Astrocyte of the spinal cord (primary cell): Measurements from ENCODE around the gene KANSL1L.

ENCODE experiments used
- DNase-seq: peaks from one replicate; pipeline ENCODE4 v3.0.0; 2011; ENCODE audit warnings: low read depth, low spot score
- H3K4me3 ChIP-seq: 2 replicates; pipeline ENCODE4 v1.5.1; 2011; ENCODE audit warnings: low read depth, mild to moderate bottlenecking, low read length, moderate library complexity
- in situ Hi-C: cut with HindIII; loops from 2 replicates; pipeline ENCODE4 v1.10.0; 2017; ENCODE audit warnings: low sequenced_read_pairs
- TF ChIP-seq, protein P1 (sequence below): IDR thresholded peaks from 2 replicates; pipeline ENCODE4 v1.5.1; 2012; ENCODE audit warnings: low read depth, mild to moderate bottlenecking, low read length, inconsistent platforms

Gene KANSL1L

GRCh38 chr2:210050885-210051284 is 120.3 kb downstream of the KANSL1L start:
- no peak overlapping the region for H3K4me3 ChIP-seq
- in situ Hi-C loops: no loop called here
- TF ChIP-seq, protein P1, sequence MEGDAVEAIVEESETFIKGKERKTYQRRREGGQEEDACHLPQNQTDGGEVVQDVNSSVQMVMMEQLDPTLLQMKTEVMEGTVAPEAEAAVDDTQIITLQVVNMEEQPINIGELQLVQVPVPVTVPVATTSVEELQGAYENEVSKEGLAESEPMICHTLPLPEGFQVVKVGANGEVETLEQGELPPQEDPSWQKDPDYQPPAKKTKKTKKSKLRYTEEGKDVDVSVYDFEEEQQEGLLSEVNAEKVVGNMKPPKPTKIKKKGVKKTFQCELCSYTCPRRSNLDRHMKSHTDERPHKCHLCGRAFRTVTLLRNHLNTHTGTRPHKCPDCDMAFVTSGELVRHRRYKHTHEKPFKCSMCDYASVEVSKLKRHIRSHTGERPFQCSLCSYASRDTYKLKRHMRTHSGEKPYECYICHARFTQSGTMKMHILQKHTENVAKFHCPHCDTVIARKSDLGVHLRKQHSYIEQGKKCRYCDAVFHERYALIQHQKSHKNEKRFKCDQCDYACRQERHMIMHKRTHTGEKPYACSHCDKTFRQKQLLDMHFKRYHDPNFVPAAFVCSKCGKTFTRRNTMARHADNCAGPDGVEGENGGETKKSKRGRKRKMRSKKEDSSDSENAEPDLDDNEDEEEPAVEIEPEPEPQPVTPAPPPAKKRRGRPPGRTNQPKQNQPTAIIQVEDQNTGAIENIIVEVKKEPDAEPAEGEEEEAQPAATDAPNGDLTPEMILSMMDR: no peak
- DNase-seq: no peak

GRCh38 chr2:210049831-210050230 is 121.4 kb downstream of the KANSL1L start:
- H3K4me3 ChIP-seq: no peak overlapping the region
- in situ Hi-C loops: no loop called here
- TF ChIP-seq, protein P1: no peak
- no peak for DNase-seq

DNA sequence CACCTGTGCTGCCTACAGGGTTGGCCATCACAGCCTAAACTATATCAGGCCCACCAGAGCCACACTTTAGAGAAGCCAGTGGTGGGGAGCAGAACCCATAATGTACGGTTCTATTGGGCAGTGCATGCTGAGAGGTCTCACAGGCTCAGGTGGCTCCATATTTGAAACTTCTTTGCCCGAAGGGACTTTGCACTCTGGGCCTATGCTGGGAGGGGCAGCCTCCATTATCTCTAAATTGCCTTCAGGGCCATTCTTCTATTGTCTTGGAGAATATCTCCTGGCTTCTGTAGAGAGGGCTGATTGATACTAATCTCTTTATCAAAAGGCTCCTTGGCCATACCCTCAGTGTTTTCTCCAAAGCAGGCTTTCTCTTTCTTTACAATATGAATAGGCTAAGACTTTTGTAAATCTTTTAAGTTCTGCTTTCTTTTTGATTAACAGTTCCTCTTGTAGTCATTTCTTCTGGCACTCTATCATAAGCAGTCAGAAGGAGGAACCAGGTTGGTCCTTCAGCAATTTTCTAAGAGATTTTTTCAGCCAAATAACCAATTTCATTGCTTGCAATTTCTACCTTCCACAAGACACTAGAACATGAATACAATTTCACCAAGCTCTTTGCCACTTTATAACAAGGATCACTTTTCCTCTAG is 124.2 kb downstream of the KANSL1L start:
- TF ChIP-seq, protein P1: no peak
- in situ Hi-C loops: no loop called here
- H3K4me3 ChIP-seq: no peak overlapping the region
- DNase-seq: no peak

GRCh38 chr2:210038078-210038477 is 133.1 kb downstream of the KANSL1L start:
- in situ Hi-C loops: no loop called here

GRCh38 chr2:210035679-210036078 is 135.5 kb downstream of the KANSL1L start:
- in situ Hi-C loops: no loop called here
- H3K4me3 ChIP-seq: no peak overlapping the region
- DNase-seq: no peak
- TF ChIP-seq, protein P1: no peak

More at GRCh38 chr2:210038078-210038477, 133.1 kb downstream of the KANSL1L start:
- no peak for DNase-seq
- no peak overlapping the region for H3K4me3 ChIP-seq
- TF ChIP-seq, protein P1: no peak

DNA sequence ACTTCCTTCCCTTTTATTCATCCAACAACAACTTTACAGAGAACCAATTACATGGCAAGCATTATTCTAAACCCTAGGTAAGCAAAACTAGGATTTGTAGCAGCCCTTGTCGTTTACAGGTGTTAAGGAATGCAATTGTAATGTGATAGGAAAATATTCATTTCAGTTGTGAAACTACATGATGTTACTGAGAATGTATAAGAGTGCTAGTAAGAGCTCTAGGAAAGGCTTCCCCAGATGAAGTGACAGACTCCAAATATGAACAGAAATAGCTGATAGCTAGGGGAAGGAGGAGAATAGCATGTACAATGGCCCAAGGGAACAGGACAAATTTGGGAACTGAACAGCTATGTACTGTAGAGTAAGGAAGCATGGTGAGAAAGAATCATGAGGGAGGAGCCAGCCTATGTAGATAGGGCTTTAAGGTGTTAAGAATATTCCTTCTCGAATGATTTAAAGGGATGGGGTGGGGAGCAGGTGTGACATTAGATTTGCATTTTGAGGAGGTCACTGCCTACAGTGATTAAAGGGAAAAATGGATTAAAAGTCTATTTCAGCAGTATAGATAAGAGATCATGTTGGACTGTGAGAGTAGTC is 137.0 kb downstream of the KANSL1L start:
- TF ChIP-seq, protein P1: no peak
- in situ Hi-C loops: no loop called here
- no peak for DNase-seq

More for the DNA sequence above, 137.0 kb downstream of the KANSL1L start:
- H3K4me3 ChIP-seq: no peak overlapping the region
